ENCODE measurements around the gene ANO3.

The ANO3 gene

GRCh38 chr11:26326793-26327400 is 5.0 kb upstream of the ANO3 start:
- TF ChIP-seq CTCF (IDR thresholded peaks at IDR 0.05; ENCODE audit: low read depth, low read length) (no peak), MYC (IDR thresholded peaks at IDR 0.05; ENCODE audit: low read depth, low read length) (no peak), POLR2A (IDR thresholded peaks at IDR 0.05; ENCODE audit: extremely low read depth, insufficient read length) (no peak)
- TF ChIP-seq, protein P1, sequence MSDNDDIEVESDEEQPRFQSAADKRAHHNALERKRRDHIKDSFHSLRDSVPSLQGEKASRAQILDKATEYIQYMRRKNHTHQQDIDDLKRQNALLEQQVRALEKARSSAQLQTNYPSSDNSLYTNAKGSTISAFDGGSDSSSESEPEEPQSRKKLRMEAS (IDR thresholded peaks at IDR 0.05; ENCODE audit: low read depth, low read length), result no peak
- H3K4me3 ChIP-seq (ENCODE audit: low read depth, low read length), result no peak overlapping the region
- DNase-seq (ENCODE audit: low read depth), result no peak

- no peak overlapping the region for H3K4me3 ChIP-seq (ENCODE audit: low read depth, low read length)
- no peak for DNase-seq (ENCODE audit: low read depth)
- TF ChIP-seq, protein P1 (IDR thresholded peaks at IDR 0.05; ENCODE audit: low read depth, low read length), result no peak
- TF ChIP-seq CTCF (IDR thresholded peaks at IDR 0.05; ENCODE audit: low read depth, low read length), result no peak
- TF ChIP-seq MYC (IDR thresholded peaks at IDR 0.05; ENCODE audit: low read depth, low read length), result no peak
- no peak for TF ChIP-seq POLR2A (IDR thresholded peaks at IDR 0.05; ENCODE audit: extremely low read depth, insufficient read length)
Measured at GRCh38 chr11:26329206-26329605, 2.7 kb upstream of the ANO3 start.

- H3K4me3 ChIP-seq (ENCODE audit: low read depth, low read length), result no peak overlapping the region
- DNase-seq (ENCODE audit: low read depth), result no peak
- TF ChIP-seq, protein P1 (IDR thresholded peaks at IDR 0.05; ENCODE audit: low read depth, low read length), result no peak
- TF ChIP-seq CTCF (IDR thresholded peaks at IDR 0.05; ENCODE audit: low read depth, low read length), result no peak
- TF ChIP-seq MYC (IDR thresholded peaks at IDR 0.05; ENCODE audit: low read depth, low read length), result no peak
- TF ChIP-seq POLR2A (IDR thresholded peaks at IDR 0.05; ENCODE audit: extremely low read depth, insufficient read length), result no peak
Measured at GRCh38 chr11:26330262-26330661, 1.7 kb upstream of the ANO3 start.

- TF ChIP-seq, protein P1 (IDR thresholded peaks at IDR 0.05; ENCODE audit: low read depth, low read length), result no peak
- TF ChIP-seq POLR2A (IDR thresholded peaks at IDR 0.05; ENCODE audit: extremely low read depth, insufficient read length) (no peak), CTCF (IDR thresholded peaks at IDR 0.05; ENCODE audit: low read depth, low read length) (no peak), MYC (IDR thresholded peaks at IDR 0.05; ENCODE audit: low read depth, low read length) (no peak)
- H3K4me3 ChIP-seq (ENCODE audit: low read depth, low read length), result no peak overlapping the region
- DNase-seq (ENCODE audit: low read depth), result no peak
Measured at GRCh38 chr11:26332572-26332915, 614 bp downstream of the ANO3 start.

GRCh38 chr11:26333906-26334305 is 2.0 kb downstream of the ANO3 start:
- no peak overlapping the region for H3K4me3 ChIP-seq (ENCODE audit: low read depth, low read length)
- DNase-seq (ENCODE audit: low read depth), result no peak
- TF ChIP-seq CTCF (IDR thresholded peaks at IDR 0.05; ENCODE audit: low read depth, low read length), result no peak
- no peak for TF ChIP-seq POLR2A (IDR thresholded peaks at IDR 0.05; ENCODE audit: extremely low read depth, insufficient read length)
- TF ChIP-seq MYC (IDR thresholded peaks at IDR 0.05; ENCODE audit: low read depth, low read length), result no peak
- TF ChIP-seq, protein P1 (IDR thresholded peaks at IDR 0.05; ENCODE audit: low read depth, low read length), result no peak

Data from NB4 (cell line).